Neuronal stem cell (in vitro differentiated cells): ENCODE measurements around the gene NAA16.

Source experiments
- DNase-seq: peaks from one replicate; pipeline ENCODE4 v3.0.0-alpha.2; 2013; ENCODE audit warnings: low spot score
- H2AFZ ChIP-seq: one replicate; pipeline ENCODE4 v1.6.1; 2013; ENCODE audit warnings: mild to moderate bottlenecking, low read length, inconsistent platforms
- H2AK5ac ChIP-seq: 2 replicates; pipeline ENCODE4 v1.6.1; 2013; ENCODE audit warnings: low read depth, mild to moderate bottlenecking, inconsistent platforms, low read length, moderate library complexity, mixed read lengths
- H2BK120ac ChIP-seq: 2 replicates; pipeline ENCODE4 v1.6.1; 2013; ENCODE audit warnings: low read depth, mild to moderate bottlenecking, inconsistent platforms, low read length, moderate library complexity, mixed read lengths
- H2BK12ac ChIP-seq: one replicate; pipeline ENCODE4 v1.6.1; 2013; ENCODE audit warnings: low read length, inconsistent platforms
- H2BK15ac ChIP-seq: 2 replicates; pipeline ENCODE4 v1.6.1; 2013; ENCODE audit warnings: mild to moderate bottlenecking, low read length, inconsistent platforms, mixed read lengths
- H2BK5ac ChIP-seq: one replicate; pipeline ENCODE4 v1.6.1; 2013; ENCODE audit warnings: inconsistent platforms, mild to moderate bottlenecking, low read length, moderate library complexity
- H3K14ac ChIP-seq: one replicate; pipeline ENCODE4 v1.6.1; 2013; ENCODE audit warnings: low read length, inconsistent platforms
- H3K18ac ChIP-seq: 2 replicates; pipeline ENCODE4 v1.6.1; 2013; ENCODE audit warnings: low read length, inconsistent platforms
- H3K23ac ChIP-seq: 2 replicates; pipeline ENCODE4 v1.6.1; 2013; ENCODE audit warnings: low read depth, mild to moderate bottlenecking, mixed read lengths, low read length, inconsistent platforms; ENCODE audit not compliant: poor library complexity
- H3K27ac ChIP-seq: replicated peaks from 3 replicates; pipeline ENCODE4 v1.5.1; 2013; ENCODE audit warnings: low read length, inconsistent platforms
- H3K27me3 ChIP-seq, 3 experiments: 2 replicates each; pipeline ENCODE4 v1.6.1; 2013; ENCODE audit warnings: low read length in 3 of 3, mild to moderate bottlenecking in 2 of 3, inconsistent platforms in 1 of 3, low read depth in 1 of 3, mixed read lengths in 1 of 3, moderate library complexity in 1 of 3; ENCODE audit not compliant: control insufficient read depth in 3 of 3, insufficient read depth in 3 of 3
- H3K36me3 ChIP-seq, 2 donors: replicated peaks in 1 of 2; 2 replicates each; pipeline ENCODE4 v1.6.1; 2013; ENCODE audit warnings: low read length in 2 of 2; ENCODE audit not compliant: control insufficient read depth in 2 of 2, insufficient read depth in 2 of 2
- H3K4ac ChIP-seq: 2 replicates; pipeline ENCODE4 v1.6.1; 2013; ENCODE audit warnings: inconsistent platforms, mild to moderate bottlenecking, low read length, moderate library complexity
- H3K4me1 ChIP-seq, 2 donors: 1 replicate in 1 of 2; 2 replicates in 1 of 2; pipeline ENCODE4 v1.6.1; 2013; ENCODE audit warnings: low read length in 2 of 2, low read depth in 1 of 2; ENCODE audit not compliant: control insufficient read depth in 2 of 2, insufficient read depth in 1 of 2
- H3K4me2 ChIP-seq: one replicate; pipeline ENCODE4 v1.6.1; 2013; ENCODE audit warnings: mild to moderate bottlenecking, low read length, inconsistent platforms; ENCODE audit not compliant: insufficient read depth, poor library complexity, severe bottlenecking
- H3K4me3 ChIP-seq, 2 donors: 2 replicates each; pipeline ENCODE4 v1.5.1; 2013; ENCODE audit warnings: low read length in 2 of 2, mild to moderate bottlenecking in 2 of 2, inconsistent platforms in 1 of 2, moderate library complexity in 1 of 2
- H3K79me1 ChIP-seq: one replicate; pipeline ENCODE4 v1.6.1; 2013; ENCODE audit warnings: low read depth, mild to moderate bottlenecking, inconsistent platforms, low read length, moderate library complexity
- H3K9ac ChIP-seq: one replicate; pipeline ENCODE4 v1.6.1; 2013; ENCODE audit warnings: mild to moderate bottlenecking, low read depth, low read length, inconsistent platforms; ENCODE audit not compliant: poor library complexity
- H3K9me3 ChIP-seq, 2 donors: replicated peaks in 1 of 2; 2 replicates each; pipeline versions ENCODE3 to v1.6.1; 2013; ENCODE audit warnings: low read length in 2 of 2, mild to moderate bottlenecking in 2 of 2, inconsistent platforms in 1 of 2, low read depth in 1 of 2, mixed read lengths in 1 of 2, moderate library complexity in 1 of 2; ENCODE audit not compliant: control insufficient read depth in 2 of 2, insufficient read depth in 1 of 2
- H4K8ac ChIP-seq: one replicate; pipeline ENCODE4 v1.6.1; 2013; ENCODE audit warnings: low read depth, mild to moderate bottlenecking, inconsistent platforms, low read length, moderate library complexity
- H4K91ac ChIP-seq: one replicate; pipeline ENCODE4 v1.6.1; 2013; ENCODE audit warnings: low read length, low read depth, mild to moderate bottlenecking, inconsistent platforms; ENCODE audit not compliant: poor library complexity
- WGBS, 2 donors: extraction: QIAGEN DNeasy Blood & Tissue Kit; methylation state at CpG; one replicate each; pipeline ENCODE4 v1.1.7; 2013; ENCODE audit warnings: missing lambda C conversion rate in 2 of 2, mixed read lengths in 1 of 2; ENCODE audit not compliant: insufficient read length in 2 of 2, insufficient replicate concordance in 1 of 2; ENCODE audit errors: extremely low coverage in 2 of 2; 5-methylcytosine and 5-hydroxymethylcytosine counted together

The NAA16 gene

GRCh38 chr13:41387576-41387975, 76.5 kb downstream of the NAA16 start:
- Histone ChIP-seq H4K91ac (no peak overlapping the region), H2BK5ac (no peak overlapping the region), H3K9me3 (no peaks in the 10 kb centered on the region), H3K23ac (no peak overlapping the region), H2BK15ac (no peak overlapping the region), H3K9ac (no peak overlapping the region), H3K18ac (no peak overlapping the region), H2AFZ (no peak overlapping the region), H3K27ac (no peak overlapping the region), H3K27me3 (no peaks in the 10 kb centered on the region), H4K8ac (no peak overlapping the region), H3K14ac (no peak overlapping the region), H3K4me2 (no peak overlapping the region), H3K4ac (no peak overlapping the region), H3K4me3 (no peak overlapping the region), H3K4me1 (no peaks in the 10 kb centered on the region), H2BK12ac (no peak overlapping the region), H2BK120ac (no peak overlapping the region), H3K36me3 (no peaks in the 10 kb centered on the region), H2AK5ac (no peak overlapping the region), H3K79me1 (no peaks in the 10 kb centered on the region)
- DNase-seq = no peak
- WGBS, 2 donors = no CpG with 5 or more reads among the region's 3 CpGs

DNA sequence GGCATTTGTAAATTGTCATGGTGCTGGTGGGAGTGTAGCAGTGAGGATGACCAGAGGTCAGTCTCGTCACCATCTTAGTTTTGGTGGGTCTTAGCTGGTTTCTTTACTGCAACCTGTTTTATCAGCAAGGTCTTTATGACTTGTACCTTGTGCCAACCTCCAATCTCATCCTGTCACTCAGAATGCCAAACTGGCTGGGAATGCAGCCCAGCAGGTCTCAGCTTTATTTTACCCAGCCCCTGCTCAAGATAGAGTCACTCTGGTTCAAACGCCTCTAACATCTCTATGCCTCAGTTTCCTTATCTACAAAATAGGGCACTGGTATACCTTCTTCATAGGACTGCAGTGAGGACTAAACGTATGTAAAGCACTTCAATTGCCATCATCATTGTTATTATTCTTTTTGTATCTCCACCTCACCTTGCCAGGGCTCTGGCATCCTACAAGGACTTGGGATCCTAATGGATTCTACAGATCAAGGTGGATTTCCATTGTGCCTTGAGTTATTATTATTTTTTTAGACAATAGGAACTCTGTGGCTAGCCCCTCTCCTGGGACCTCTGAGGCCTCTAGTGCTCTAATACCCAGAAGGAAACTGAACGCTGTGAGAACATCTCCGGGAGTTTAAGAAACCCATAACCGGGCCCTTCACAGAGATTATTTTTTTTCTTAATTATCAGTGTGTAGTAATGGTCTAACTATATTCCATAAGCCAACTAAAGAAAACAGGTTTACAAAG, 77.2 kb downstream of the NAA16 start:
- WGBS, 2 donors = no CpG with 5 or more reads among the region's 6 CpGs

DNA sequence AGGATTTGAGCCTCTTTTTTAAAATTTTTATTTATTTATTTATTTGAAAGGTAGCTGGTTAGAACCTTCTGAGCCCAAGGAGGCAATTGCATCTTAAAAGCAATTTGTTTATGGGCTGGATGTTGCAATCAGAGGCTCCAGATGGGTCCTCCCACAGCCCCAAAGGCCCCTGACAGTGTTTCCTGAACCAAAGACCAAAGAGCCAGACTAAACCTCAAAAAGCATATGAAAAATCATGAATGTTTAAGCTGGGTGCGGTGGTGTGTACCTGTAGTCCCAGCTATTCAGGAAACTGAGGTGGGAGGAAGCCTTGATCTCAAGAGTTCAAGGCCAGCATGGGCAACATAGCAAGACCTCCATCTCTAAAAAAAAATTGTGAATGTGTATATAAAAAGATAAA, 78.5 kb downstream of the NAA16 start:
- H3K4me3 ChIP-seq = no peak overlapping the region
- no peak overlapping the region for H3K14ac ChIP-seq
- H2BK5ac ChIP-seq = no peak overlapping the region
- no peak overlapping the region for H4K8ac ChIP-seq
- no peak overlapping the region for H4K91ac ChIP-seq
- H2AK5ac ChIP-seq = no peak overlapping the region
- no peaks in the 10 kb centered on the region for H3K27me3 ChIP-seq
- H3K27ac ChIP-seq = no peak overlapping the region
- H3K9ac ChIP-seq = no peak overlapping the region
- no peak overlapping the region for H2BK15ac ChIP-seq
- H3K9me3 ChIP-seq = no peaks in the 10 kb centered on the region
- no CpG with 5 or more reads among the region's 1 CpG for WGBS, 2 donors
- H3K36me3 ChIP-seq = no peaks in the 10 kb centered on the region
- no peak overlapping the region for H2BK12ac ChIP-seq
- H3K4me1 ChIP-seq = no peaks in the 10 kb centered on the region
- H3K79me1 ChIP-seq = no peaks in the 10 kb centered on the region
- no peak overlapping the region for H3K4ac ChIP-seq
- H3K23ac ChIP-seq = no peak overlapping the region
- no peak overlapping the region for H2AFZ ChIP-seq
- H3K4me2 ChIP-seq = no peak overlapping the region
- H3K18ac ChIP-seq = no peak overlapping the region
- no peak for DNase-seq
- H2BK120ac ChIP-seq = no peak overlapping the region

More for the DNA sequence above, 77.2 kb downstream of the NAA16 start:
- Histone ChIP-seq H3K9me3 (no peaks in the 10 kb centered on the region), H3K79me1 (no peaks in the 10 kb centered on the region), H3K36me3 (no peaks in the 10 kb centered on the region), H4K91ac (no peak overlapping the region), H2BK15ac (no peak overlapping the region), H2AK5ac (no peak overlapping the region), H3K4me3 (no peak overlapping the region), H3K4ac (no peak overlapping the region), H3K27ac (no peak overlapping the region), H2BK5ac (no peak overlapping the region), H2BK120ac (no peak overlapping the region), H3K9ac (no peak overlapping the region), H3K4me2 (no peak overlapping the region), H3K23ac (no peak overlapping the region), H3K14ac (no peak overlapping the region), H2BK12ac (no peak overlapping the region), H3K27me3 (no peaks in the 10 kb centered on the region), H4K8ac (no peak overlapping the region), H3K18ac (no peak overlapping the region), H3K4me1 (no peaks in the 10 kb centered on the region), H2AFZ (no peak overlapping the region)
- no peak for DNase-seq

DNA sequence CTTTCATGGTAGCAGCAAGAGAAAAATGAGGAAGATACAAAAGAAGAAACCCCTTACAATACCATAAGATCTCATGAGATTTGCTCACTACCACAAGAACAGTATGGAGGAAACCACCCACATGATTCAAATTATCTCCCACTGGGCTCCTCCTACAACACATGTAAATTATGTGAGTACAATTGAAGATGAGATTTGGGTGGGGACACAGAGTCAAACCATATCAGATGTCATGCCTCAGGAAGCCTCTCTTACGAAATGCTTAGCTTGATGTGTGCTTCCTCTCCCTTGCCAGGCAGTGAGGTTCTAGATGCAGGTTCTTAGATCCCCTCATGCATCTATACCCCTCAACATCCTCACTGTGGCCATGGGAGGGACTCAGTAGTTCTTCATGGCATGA, 83.1 kb downstream of the NAA16 start:
- Histone ChIP-seq H3K36me3 (no peaks in the 10 kb centered on the region), H2BK5ac (no peak overlapping the region), H3K23ac (no peak overlapping the region), H2AK5ac (no peak overlapping the region), H2AFZ (no peak overlapping the region), H3K27ac (no peak overlapping the region), H3K27me3 (no peaks in the 10 kb centered on the region), H3K9ac (no peak overlapping the region), H3K14ac (no peak overlapping the region), H3K4me2 (no peak overlapping the region), H3K4me1 (no peaks in the 10 kb centered on the region), H3K18ac (no peak overlapping the region), H3K4ac (no peak overlapping the region), H4K91ac (no peak overlapping the region), H3K4me3 (no peak overlapping the region), H4K8ac (no peak overlapping the region), H3K9me3 (no peaks in the 10 kb centered on the region), H3K79me1 (no peaks in the 10 kb centered on the region), H2BK15ac (no peak overlapping the region), H2BK12ac (no peak overlapping the region), H2BK120ac (no peak overlapping the region)
- WGBS, 2 donors = no CpG with 5 or more reads among the region's 1 CpG
- DNase-seq = no peak
